Hematopoietic multipotent progenitor cell treated with erythropoietin and hydrocortisone succinate and interleukin-3 and kit ligand, for 17 days (in vitro differentiated cells): ENCODE results near the gene CDH13.
A peak's percentile ranks its signal among the peaks of the same experiment; 100 is the strongest.

ENCODE experiments used
- DNase-seq: peaks from one replicate; pipeline ENCODE4 v3.0.0-alpha.2; 2015; ENCODE audit warnings: low spot score

The CDH13 gene

GRCh38 chr16:83771306-83771942 lies 1144.7 kb downstream of the CDH13 start:
- DNase-seq: no peak

- no peak for DNase-seq
These were observed 1146.0 kb downstream of the CDH13 start for GRCh38 chr16:83772806-83773205.

GRCh38 chr16:83774066-83774465 lies 1147.3 kb downstream of the CDH13 start:
- DNase-seq: no peak

GRCh38 chr16:83776944-83777343 lies 1150.2 kb downstream of the CDH13 start:
- DNase-seq: no peak

DNA sequence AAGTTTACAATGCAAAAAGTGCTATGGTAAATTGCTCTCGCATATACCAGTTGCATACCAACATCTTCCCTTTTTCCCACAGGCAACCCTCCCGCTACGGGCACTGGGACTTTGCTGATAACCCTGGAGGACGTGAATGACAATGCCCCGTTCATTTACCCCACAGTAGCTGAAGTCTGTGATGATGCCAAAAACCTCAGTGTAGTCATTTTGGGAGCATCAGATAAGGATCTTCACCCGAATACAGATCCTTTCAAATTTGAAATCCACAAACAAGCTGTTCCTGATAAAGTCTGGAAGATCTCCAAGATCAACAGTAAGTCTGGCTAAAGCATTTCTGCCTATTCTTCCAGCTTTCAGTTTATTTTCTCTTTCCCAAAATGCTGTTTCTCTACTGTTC lies 1153.1 kb downstream of the CDH13 start:
- DNase-seq: no peak

- no peak for DNase-seq
These were observed 1158.7 kb downstream of the CDH13 start for GRCh38 chr16:83785455-83785854.

DNA sequence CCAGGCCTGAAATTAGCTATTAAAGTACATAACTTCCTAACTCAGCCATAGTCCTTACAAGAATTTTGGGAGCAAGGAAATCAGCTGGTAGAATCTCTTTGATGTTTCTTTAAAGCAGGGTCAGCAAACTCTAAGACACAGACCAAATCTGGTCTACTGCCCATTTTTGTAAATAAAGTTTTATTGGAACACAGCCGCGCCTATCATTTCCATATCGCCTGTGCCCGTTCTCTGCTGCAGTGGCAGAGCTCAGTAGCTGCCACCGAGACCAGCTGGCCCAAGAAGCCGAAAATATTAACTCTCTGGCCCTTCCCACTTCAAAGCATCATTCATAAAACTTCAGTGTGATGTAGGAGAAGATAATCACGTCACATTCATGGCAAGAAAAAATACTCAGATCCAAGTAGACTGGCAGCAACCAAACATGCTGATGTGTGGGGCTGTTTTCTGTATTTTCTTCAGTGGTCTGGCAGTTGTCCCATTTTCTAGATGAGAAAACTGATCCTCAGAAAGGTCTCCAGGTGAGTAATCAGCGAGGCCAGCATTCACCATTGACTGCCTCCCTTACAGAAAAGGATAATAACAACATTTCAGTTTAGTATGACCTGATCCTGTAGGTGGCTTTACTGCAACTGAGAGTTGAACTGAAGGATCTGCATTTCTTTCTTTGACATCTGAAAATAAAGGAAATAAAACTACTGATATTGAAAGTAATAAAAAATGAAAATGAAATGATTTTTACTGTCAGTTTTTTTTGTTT lies 1163.1 kb downstream of the CDH13 start:
- DNase-seq: no peak

DNA sequence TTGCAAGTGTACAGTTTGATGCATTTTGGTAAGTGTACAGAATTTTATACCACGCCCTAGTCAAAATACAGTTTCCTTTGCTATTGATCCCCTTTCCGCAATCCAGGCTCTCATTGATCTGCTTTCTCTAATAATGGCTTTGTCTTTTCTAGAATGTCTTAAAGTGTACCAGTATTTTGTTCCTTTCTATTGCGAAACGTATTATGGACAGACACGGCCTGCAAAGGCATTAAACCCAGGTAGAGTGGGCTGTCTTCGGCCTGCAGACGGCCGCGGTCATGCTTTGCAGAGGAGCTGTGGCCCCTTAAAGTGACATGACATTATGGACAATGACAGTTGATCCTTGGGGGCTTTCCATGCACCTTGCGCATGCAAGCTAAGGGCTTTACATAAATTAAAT lies 1165.1 kb downstream of the CDH13 start:
- no peak for DNase-seq

DNA sequence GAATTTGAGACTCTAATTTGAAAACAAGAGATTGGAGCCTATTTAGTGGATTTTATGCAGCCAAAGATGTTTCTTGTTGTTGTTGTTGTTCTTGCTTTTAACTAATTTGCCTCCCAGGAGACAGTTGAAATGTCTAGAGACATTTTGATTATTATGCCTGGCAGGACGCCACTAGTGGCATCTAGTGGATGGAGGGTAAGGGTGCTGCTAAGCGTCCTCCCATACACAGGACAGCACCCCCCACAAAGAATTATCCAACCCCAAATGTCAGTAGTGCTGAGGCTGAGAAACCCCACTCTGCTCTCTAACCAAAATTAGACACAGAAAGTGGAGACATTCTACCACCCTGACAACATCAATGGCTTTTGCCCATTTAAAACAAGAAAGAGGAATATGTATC lies 1165.6 kb downstream of the CDH13 start:
- no peak for DNase-seq

DNA sequence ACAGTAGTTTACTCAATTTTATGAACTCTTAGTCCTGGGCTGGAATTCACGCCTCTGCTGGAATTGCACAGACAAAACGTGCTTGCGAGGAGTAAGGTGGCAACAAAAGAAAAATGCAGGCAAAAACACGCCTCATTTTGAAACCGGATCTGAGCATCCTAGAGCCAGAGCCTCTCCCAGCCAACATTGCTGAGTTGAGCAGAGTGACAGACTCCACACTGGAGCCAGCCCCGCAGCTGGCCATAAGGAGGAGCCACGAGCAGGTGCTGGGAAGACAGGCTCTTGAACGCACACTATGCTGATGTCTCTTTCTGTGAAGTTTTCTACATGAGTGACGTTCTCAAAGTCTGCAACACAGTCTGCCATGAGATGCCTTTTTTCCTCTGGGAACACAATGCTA lies 1166.4 kb downstream of the CDH13 start:
- no peak for DNase-seq

GRCh38 chr16:83794860-83795554 lies 1168.2 kb downstream of the CDH13 start:
- DNase-seq: no peak

- DNase-seq: no peak
These were observed 1170.2 kb downstream of the CDH13 start for GRCh38 chr16:83797013-83797412.

- no peak for DNase-seq
These were observed 1172.6 kb downstream of the CDH13 start for GRCh38 chr16:83799336-83799735.

GRCh38 chr16:83802135-83802534 lies 1175.4 kb downstream of the CDH13 start:
- no peak for DNase-seq

- DNase-seq: no peak
These were observed 1175.9 kb downstream of the CDH13 start for GRCh38 chr16:83802554-83803205.

- no peak for DNase-seq
These were observed 1177.0 kb downstream of the CDH13 start for GRCh38 chr16:83803811-83804210.

DNA sequence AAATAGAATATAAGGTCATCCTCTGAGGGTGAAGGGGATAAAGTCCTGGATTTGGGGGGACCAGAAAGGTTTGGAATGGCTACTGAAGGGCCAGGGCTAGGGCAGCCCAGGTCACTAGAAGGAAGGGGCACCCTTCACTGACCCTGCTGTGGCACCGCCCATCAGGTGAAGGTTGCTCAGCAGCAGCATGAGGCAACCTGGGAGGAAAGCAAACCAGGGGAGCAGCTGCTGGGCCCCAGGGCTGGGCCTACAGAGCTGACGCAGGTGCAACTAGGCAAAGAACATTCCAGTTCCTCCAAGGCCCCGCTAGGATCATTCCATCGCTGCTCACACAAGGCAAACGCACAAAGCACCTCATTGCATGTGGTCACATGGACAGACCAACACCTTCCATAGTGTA lies 1177.6 kb downstream of the CDH13 start:
- no peak for DNase-seq

GRCh38 chr16:83806036-83806435 lies 1179.3 kb downstream of the CDH13 start:
- DNase-seq: no peak

GRCh38 chr16:83806731-83807130 lies 1180.0 kb downstream of the CDH13 start:
- DNase-seq: no peak

DNA sequence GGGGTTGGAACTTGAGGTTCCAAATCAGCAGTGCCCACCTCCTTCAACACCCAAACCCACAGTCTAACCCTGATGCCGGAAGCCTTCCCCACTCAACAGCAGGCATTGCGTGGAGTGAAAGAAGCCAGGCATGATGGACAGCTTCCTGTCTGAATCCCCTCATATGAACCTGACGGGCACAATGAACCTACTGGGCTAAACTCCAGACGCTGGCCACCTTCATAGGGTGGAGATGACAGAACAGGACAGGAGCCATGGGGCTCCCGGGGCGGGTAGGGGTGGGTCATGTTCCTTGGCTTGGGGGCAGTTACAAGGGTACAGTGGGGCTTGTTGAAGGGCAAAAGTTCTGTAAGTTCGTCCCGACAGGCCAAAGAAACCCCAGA lies 1180.5 kb downstream of the CDH13 start:
- no peak for DNase-seq

DNA sequence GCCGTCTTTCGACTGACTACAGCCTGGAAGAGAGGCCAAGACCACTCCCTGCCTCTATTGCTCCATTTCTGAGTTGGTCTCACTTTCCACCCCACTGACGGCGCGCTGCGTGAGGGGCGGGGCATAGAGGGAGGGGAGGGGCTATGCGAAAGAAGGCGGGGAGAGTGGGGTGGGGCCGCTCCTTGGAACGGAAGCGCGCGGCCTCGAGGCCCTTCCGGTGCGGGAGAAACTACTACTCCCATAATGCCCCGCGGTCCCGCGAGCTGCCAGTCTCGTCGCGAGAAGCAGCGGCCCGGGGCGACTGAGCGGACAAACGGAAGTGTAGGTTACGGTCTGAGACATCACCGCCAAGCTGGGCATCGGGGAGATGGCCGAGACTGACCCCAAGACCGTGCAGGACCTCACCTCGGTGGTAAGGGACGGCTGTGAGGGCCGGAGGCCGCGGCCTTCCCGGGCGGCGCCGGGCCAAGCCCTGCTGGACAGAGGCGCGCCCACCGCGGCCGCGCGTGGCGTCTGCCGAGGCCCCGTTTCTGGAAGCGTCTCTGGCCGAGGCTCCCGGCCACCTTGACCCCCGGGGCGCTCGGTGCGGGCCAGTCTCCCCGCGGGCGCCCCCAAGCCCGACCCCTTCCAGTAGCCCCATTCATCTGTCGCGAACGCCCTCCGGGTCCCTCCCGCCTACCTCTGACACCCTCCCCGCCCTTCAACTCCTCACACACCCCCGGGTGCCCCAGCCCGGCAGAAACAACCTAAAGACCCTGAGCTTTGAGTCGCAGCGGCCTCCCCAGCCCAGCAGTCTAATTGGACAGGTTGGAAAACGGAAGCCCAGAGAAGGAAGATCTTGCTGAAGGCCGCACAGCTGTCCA lies 1181.2 kb downstream of the CDH13 start, which contains the start of gene HSBP1:
Gene HSBP1 (plus strand): TSS at position 269 of the 863 bp plus-strand sequence. CDS start 99 bp downstream, at position 368.
- DNase-seq: peak; percentile 87

GRCh38 chr16:83808573-83809014 lies 1181.8 kb downstream of the CDH13 start:
- no peak for DNase-seq
